Type B pancreatic cell (in vitro differentiated cells): ENCODE results near the gene MARK1. TPM values are rescaled to one million over a fixed set of nuclear protein-coding genes. Genes with fewer than 3 reads are reported as not detected.
"Not testable (repeated sequence)": the region's sequence is repeated elsewhere in the genome, so short reads cannot be mapped to it uniquely, and the experiment has no call there.

ENCODE experiments used
- DNase-seq: peaks from one replicate; pipeline ENCODE4 v3.0.0; 2021; ENCODE audit warnings: mixed read lengths; ENCODE audit not compliant: unreplicated experiment; ENCODE audit errors: extremely low spot score
- H3K27ac Mint-ChIP-seq: 2 replicates; pipeline ENCODE4 v1.8.0; 2021; ENCODE audit warnings: mild to moderate bottlenecking, mixed read lengths
- H3K27me3 Mint-ChIP-seq: 2 replicates; pipeline ENCODE4 v1.8.0; 2021; ENCODE audit warnings: mixed read lengths
- H3K36me3 Mint-ChIP-seq: 2 replicates; pipeline ENCODE4 v1.8.0; 2021; ENCODE audit warnings: mixed read lengths
- H3K4me1 Mint-ChIP-seq: one replicate; pipeline ENCODE4 v1.8.0; 2021; ENCODE audit warnings: mixed read lengths; ENCODE audit not compliant: unreplicated experiment
- H3K4me3 Mint-ChIP-seq: 2 replicates; pipeline ENCODE4 v1.8.0; 2021; ENCODE audit warnings: mild to moderate bottlenecking, mixed read lengths
- H3K9me3 Mint-ChIP-seq: 2 replicates; pipeline ENCODE4 v1.8.0; 2021; ENCODE audit warnings: mixed read lengths
- total RNA-seq: library from RNA; stranded (reverse); gene quantifications from 2 replicates; pipeline ENCODE4 v1.2.1, GENCODE V29; 2021; ENCODE audit warnings: low replicate concordance
- TF ChIP-seq, protein P1 (sequence below): fragments of 200-600 bp; sonication (generic); conservative IDR thresholded peaks from 2 replicates; pipeline ENCODE4 v1.5.0; 2021; ENCODE audit warnings: antibody characterized with exemption, mild to moderate bottlenecking

The MARK1 gene
- total RNA-seq, 1 donor from 2014 or later, result 14.3 TPM

DNA sequence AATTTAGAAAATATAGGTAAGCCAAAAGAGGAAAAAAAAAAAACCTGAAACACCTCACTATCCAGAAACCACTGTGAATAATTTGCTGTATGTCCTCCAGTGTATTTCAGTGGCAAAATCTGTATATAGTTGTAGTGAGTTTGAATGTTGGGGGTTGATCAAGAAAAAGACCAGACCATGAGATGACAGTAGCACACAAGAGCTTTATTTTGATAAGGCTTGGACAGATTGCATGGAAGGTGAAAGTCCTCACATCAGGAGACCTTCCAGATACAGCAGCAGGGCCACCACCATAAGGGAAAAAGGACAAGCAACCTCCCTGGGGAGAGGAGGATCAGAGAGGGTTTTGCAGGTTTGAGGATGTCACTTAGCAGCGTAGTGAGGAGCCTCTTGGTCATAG, 146.0 kb downstream of the MARK1 start:
- TF ChIP-seq, protein P1, sequence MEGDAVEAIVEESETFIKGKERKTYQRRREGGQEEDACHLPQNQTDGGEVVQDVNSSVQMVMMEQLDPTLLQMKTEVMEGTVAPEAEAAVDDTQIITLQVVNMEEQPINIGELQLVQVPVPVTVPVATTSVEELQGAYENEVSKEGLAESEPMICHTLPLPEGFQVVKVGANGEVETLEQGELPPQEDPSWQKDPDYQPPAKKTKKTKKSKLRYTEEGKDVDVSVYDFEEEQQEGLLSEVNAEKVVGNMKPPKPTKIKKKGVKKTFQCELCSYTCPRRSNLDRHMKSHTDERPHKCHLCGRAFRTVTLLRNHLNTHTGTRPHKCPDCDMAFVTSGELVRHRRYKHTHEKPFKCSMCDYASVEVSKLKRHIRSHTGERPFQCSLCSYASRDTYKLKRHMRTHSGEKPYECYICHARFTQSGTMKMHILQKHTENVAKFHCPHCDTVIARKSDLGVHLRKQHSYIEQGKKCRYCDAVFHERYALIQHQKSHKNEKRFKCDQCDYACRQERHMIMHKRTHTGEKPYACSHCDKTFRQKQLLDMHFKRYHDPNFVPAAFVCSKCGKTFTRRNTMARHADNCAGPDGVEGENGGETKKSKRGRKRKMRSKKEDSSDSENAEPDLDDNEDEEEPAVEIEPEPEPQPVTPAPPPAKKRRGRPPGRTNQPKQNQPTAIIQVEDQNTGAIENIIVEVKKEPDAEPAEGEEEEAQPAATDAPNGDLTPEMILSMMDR, result no peak
- no peak overlapping the region for H3K4me3 Mint-ChIP-seq
- peaks cover 8% of the 10 kb centered on the region for H3K9me3 Mint-ChIP-seq
- H3K4me1 Mint-ChIP-seq, result no peaks in the 10 kb centered on the region
- H3K27ac Mint-ChIP-seq, result no peak overlapping the region
- no peak for DNase-seq
- H3K36me3 Mint-ChIP-seq, result no peaks in the 10 kb centered on the region
- H3K27me3 Mint-ChIP-seq, result no peaks in the 10 kb centered on the region

DNA sequence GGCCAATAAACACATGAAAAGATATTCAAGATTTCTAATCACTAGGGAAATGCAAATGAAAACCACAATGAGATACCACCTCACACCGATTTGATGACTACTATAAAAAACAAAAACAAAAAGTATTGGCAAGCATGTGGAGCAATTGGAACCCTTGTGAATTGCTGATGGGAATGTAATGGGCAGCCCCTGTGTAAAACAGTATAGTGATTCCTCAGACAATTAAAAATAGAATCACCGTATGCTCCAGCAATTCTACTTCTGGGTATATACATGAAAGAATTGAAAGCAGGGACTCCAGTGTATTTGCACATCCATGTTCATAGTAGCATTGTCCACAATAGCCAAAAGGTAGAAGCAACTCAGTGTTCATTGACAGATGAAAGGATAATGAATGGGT, 149.3 kb downstream of the MARK1 start:
- Mint-ChIP-seq H3K27ac (no peak overlapping the region), H3K27me3 (no peaks in the 10 kb centered on the region), H3K9me3 (no peaks in the 10 kb centered on the region), H3K36me3 (no peaks in the 10 kb centered on the region), H3K4me3 (no peak overlapping the region), H3K4me1 (no peaks in the 10 kb centered on the region)
- TF ChIP-seq, protein P1, result no peak
- DNase-seq, result no peak

DNA sequence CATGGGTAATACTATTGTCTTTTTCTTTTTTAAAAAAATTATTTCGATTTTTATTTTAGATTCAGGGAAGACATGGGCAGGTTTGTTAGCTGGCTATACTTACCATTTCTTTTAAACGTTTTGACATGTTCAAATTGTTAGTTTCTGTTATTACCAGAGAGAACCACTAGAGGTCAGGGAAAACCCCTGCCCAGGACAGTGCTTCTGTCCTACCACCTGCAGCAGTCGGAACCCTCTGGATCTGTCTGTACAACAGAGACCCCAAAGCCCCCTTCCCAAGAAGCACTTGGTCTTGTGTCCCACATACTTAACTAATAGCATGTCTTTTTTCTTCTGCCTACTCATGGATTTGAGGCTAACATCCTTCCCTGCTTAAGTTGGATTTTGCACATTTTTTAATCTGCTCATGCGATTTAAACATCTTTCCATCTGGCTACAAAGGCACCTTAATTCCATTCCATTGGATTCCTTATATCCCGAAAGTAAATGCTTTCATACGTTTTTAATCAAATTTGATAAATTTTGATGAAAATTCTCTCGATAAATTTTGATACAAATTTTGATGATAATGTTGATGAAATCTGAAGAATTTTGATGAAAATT, 152.2 kb downstream of the MARK1 start:
- no peak overlapping the region for H3K27ac Mint-ChIP-seq
- H3K4me3 Mint-ChIP-seq, result no peak overlapping the region
- no peaks in the 10 kb centered on the region for H3K4me1 Mint-ChIP-seq
- no peaks in the 10 kb centered on the region for H3K9me3 Mint-ChIP-seq
- no peaks in the 10 kb centered on the region for H3K36me3 Mint-ChIP-seq
- TF ChIP-seq, protein P1, result peak; percentile 83
- no peaks in the 10 kb centered on the region for H3K27me3 Mint-ChIP-seq
- no peak for DNase-seq

DNA sequence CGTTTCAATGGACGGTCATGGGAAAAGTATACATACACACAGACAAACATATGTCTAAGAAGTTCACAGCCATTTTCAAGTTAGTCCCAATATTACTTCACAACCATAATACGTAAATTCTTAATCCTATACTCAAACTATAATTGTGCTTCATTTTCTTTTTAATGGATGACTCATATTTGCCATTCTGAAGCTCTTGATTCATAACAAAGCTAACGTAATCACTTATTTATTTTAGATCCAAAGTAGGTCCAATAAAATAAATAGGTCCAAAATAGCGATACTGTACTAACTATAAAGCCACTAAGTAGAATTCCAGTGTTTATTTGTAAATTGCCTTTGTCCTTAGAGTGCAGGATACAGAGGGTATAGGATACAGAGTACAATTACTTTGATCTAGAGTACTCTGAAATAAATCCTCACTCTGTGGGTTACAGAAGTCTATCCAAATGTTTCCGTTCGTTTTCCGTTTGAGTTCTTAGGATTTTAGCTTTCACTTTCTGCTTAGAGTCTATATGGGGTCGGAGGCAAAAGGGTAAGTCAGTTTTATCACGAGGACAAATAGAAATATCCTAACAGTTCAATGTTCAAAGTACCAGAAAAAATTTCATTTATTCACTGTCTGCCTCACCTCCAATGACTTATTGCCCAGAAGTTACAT, 153.4 kb downstream of the MARK1 start:
- TF ChIP-seq, protein P1, result no peak
- no peak overlapping the region for H3K4me3 Mint-ChIP-seq
- no peak overlapping the region for H3K27ac Mint-ChIP-seq
- H3K27me3 Mint-ChIP-seq, result no peaks in the 10 kb centered on the region
- H3K4me1 Mint-ChIP-seq, result no peaks in the 10 kb centered on the region
- no peak for DNase-seq
- no peaks in the 10 kb centered on the region for H3K36me3 Mint-ChIP-seq
- H3K9me3 Mint-ChIP-seq, result no peaks in the 10 kb centered on the region

DNA sequence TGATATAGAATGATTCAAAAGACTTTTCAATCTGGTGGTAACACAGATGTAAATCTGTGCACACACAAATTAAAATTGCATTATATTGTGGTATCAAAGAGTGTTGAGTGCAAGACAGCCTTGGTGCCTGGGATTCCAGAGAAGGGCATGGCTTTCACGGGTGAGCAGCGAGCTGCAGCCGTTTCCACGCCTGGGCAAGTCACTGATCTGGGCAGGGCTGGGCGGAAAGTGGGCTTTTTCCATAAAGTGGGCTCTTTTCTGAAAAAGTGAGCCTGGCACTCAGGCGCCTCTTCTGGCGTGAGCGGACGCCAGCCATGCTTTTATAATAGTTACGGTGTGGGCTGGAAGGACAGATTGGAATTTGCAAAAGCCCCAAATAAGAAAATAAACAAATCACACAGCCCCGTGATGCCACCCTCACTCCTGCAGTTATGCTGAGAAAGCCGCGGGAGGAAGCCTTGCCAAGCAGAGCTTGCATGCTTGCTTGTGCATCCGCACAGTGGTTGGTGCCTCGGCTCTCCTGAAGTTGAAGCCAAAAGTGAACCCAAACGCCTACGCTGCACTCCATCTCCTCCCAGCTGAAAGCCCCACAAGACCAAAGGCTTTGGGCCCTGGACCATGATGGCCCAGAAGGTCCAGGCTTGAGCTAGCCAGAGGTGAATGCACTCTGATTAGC, 155.1 kb downstream of the MARK1 start:
- H3K36me3 Mint-ChIP-seq, result no peaks in the 10 kb centered on the region
- TF ChIP-seq, protein P1, result no peak
- no peak overlapping the region for H3K27ac Mint-ChIP-seq
- H3K4me3 Mint-ChIP-seq, result no peak overlapping the region
- no peaks in the 10 kb centered on the region for H3K4me1 Mint-ChIP-seq
- H3K27me3 Mint-ChIP-seq, result no peaks in the 10 kb centered on the region
- H3K9me3 Mint-ChIP-seq, result no peaks in the 10 kb centered on the region
- DNase-seq, result no peak

DNA sequence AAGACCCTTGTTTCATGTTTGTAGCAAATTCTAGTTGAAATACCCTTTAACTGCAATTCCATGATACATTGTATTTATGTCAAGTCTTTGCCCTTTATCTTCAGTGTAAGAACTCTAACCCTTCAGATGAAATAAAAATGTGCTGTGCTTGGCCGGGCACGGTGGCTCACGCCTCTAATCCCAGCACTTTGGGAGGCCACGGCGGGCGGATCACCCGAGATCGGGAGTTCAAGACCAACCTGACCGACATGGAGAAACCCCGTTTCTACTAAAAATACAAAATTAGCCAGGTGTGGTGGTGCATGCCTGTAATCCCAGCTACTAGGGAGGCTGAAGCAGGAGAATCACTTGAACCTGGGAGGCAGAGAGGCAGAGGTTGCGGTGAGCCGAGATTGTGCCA, 155.8 kb downstream of the MARK1 start:
- not testable (repeated sequence) for H3K27ac Mint-ChIP-seq, H3K9me3 Mint-ChIP-seq, H3K36me3 Mint-ChIP-seq, H3K4me3 Mint-ChIP-seq, H3K27me3 Mint-ChIP-seq, DNase-seq, H3K4me1 Mint-ChIP-seq
